Trophoblast cell (in vitro differentiated cells and primary cell): ENCODE results near the gene ZFYVE28.

Source experiments
- DNase-seq, 2 donors: peaks; one replicate each; pipeline ENCODE4 v3.0.0-alpha.2; 2016
- H2AFZ ChIP-seq: 2 replicates; pipeline ENCODE4 v1.6.1; 2013; ENCODE audit warnings: low read length, moderate library complexity, mild to moderate bottlenecking; ENCODE audit not compliant: insufficient read depth, poor library complexity
- H2AK5ac ChIP-seq: 2 replicates; pipeline ENCODE4 v1.6.1; 2013; ENCODE audit warnings: mild to moderate bottlenecking, low read length
- H2BK120ac ChIP-seq: 2 replicates; pipeline ENCODE4 v1.6.1; 2013; ENCODE audit warnings: low read length, mild to moderate bottlenecking, moderate library complexity; ENCODE audit not compliant: insufficient read depth, poor library complexity
- H2BK12ac ChIP-seq: 2 replicates; pipeline ENCODE4 v1.6.1; 2013; ENCODE audit warnings: mild to moderate bottlenecking, low read length, moderate library complexity
- H2BK5ac ChIP-seq: 2 replicates; pipeline ENCODE4 v1.6.1; 2013; ENCODE audit warnings: low read length, low read depth, moderate library complexity, mild to moderate bottlenecking; ENCODE audit not compliant: poor library complexity
- H3K14ac ChIP-seq: 2 replicates; pipeline ENCODE4 v1.6.1; 2013; ENCODE audit warnings: mild to moderate bottlenecking, low read length
- H3K18ac ChIP-seq: 2 replicates; pipeline ENCODE4 v1.6.1; 2013; ENCODE audit warnings: mild to moderate bottlenecking, low read length
- H3K23ac ChIP-seq: 2 replicates; pipeline ENCODE4 v1.6.1; 2013; ENCODE audit warnings: low read length
- H3K27ac ChIP-seq: 2 replicates; pipeline ENCODE4 v1.5.1; 2013; ENCODE audit warnings: low read depth, mild to moderate bottlenecking, inconsistent platforms, low read length, moderate library complexity
- H3K27me3 ChIP-seq: 2 replicates; pipeline ENCODE4 v1.6.1; 2013; ENCODE audit warnings: inconsistent platforms, mild to moderate bottlenecking, low read length, moderate library complexity; ENCODE audit not compliant: insufficient read depth
- H3K36me3 ChIP-seq, 2 experiments: 1 replicate in 1 of 2; 2 replicates in 1 of 2; pipeline ENCODE4 v1.6.1; 2013; ENCODE audit warnings: low read length in 2 of 2, mild to moderate bottlenecking in 2 of 2, moderate library complexity in 1 of 2; ENCODE audit not compliant: insufficient read depth in 2 of 2, control insufficient read depth in 1 of 2
- H3K4ac ChIP-seq: 2 replicates; pipeline ENCODE4 v1.6.1; 2013; ENCODE audit warnings: low read depth, mild to moderate bottlenecking, low read length, moderate library complexity
- H3K4me1 ChIP-seq, 2 experiments: 1 replicate in 1 of 2; 2 replicates in 1 of 2; pipeline ENCODE4 v1.6.1; 2013; ENCODE audit warnings: low read length in 2 of 2, mild to moderate bottlenecking in 2 of 2, moderate library complexity in 1 of 2; ENCODE audit not compliant: insufficient read depth in 2 of 2, control insufficient read depth in 1 of 2
- H3K4me2 ChIP-seq: 2 replicates; pipeline ENCODE4 v1.6.1; 2013; ENCODE audit warnings: inconsistent platforms, mild to moderate bottlenecking, low read length, moderate library complexity
- H3K4me3 ChIP-seq: 2 replicates; pipeline ENCODE4 v1.5.1; 2013; ENCODE audit warnings: mild to moderate bottlenecking, low read depth, low read length, inconsistent platforms
- H3K79me1 ChIP-seq: one replicate; pipeline ENCODE4 v1.6.1; 2013; ENCODE audit warnings: low read length
- H3K79me2 ChIP-seq: 2 replicates; pipeline ENCODE4 v1.6.1; 2013; ENCODE audit warnings: low read length, mild to moderate bottlenecking; ENCODE audit not compliant: control insufficient read depth, insufficient read depth, poor library complexity
- H3K9ac ChIP-seq: 2 replicates; pipeline ENCODE4 v1.6.1; 2013; ENCODE audit warnings: mild to moderate bottlenecking, low read length
- H3K9me3 ChIP-seq: 2 replicates; pipeline ENCODE4 v1.6.1; 2013; ENCODE audit warnings: low read depth, mild to moderate bottlenecking, control low read depth, inconsistent platforms, low read length; ENCODE audit not compliant: insufficient read depth
- H4K12ac ChIP-seq: 2 replicates; pipeline ENCODE4 v1.6.1; 2013; ENCODE audit warnings: low read depth, mild to moderate bottlenecking, low read length, moderate library complexity
- H4K8ac ChIP-seq: 2 replicates; pipeline ENCODE4 v1.6.1; 2013; ENCODE audit warnings: low read depth, mild to moderate bottlenecking, low read length, moderate library complexity
- H4K91ac ChIP-seq: one replicate; pipeline ENCODE4 v1.6.1; 2013; ENCODE audit warnings: low read depth, mild to moderate bottlenecking, low read length, moderate library complexity
- WGBS: extraction: QIAGEN DNeasy Blood & Tissue Kit; methylation state at CpG from one replicate; pipeline ENCODE4 v1.1.7; 2013; ENCODE audit warnings: missing lambda C conversion rate; ENCODE audit not compliant: insufficient read length, insufficient coverage; ENCODE audit errors: extremely low coverage; 5-methylcytosine and 5-hydroxymethylcytosine counted together

Gene ZFYVE28

DNA sequence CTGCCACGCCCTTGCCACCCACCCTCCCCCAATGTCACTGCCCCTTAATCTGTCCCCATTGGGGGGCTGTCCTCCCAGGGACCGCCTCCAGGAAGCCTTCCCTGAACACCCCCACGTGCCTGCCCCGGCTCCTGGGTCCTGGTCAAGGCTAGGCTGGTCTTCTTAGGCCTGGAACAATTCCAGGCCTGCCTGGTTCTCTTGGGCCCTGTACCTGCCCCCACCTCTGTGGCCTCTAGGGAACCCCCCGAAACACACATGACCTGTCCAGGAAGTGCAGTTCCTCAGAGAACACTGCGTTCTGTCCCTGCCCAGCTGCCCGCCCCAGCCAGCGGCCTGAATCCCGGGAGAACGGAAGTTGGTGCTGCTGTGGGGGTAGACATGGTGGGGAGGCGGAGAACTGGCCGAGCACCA, 161.7 kb downstream of the ZFYVE28 start:
- Histone ChIP-seq H3K79me1 (peaks cover 5% of the 10 kb centered on the region), H3K23ac (no peak overlapping the region), H3K9ac (no peak overlapping the region), H4K91ac (no peak overlapping the region), H2BK12ac (no peak overlapping the region), H3K27me3 (no peaks in the 10 kb centered on the region), H4K12ac (no peak overlapping the region), H3K4ac (no peak overlapping the region), H2AFZ (no peak overlapping the region), H3K14ac (no peak overlapping the region), H4K8ac (no peak overlapping the region), H2AK5ac (no peak overlapping the region), H3K36me3 (peaks cover 61 to 70% of the 10 kb centered on the region in 2 experiments), H3K4me1 (peaks cover 5 to 9% of the 10 kb centered on the region in 2 experiments), H2BK5ac (no peak overlapping the region), H3K4me3 (no peak overlapping the region), H3K79me2 (peaks cover 7% of the 10 kb centered on the region), H2BK120ac (no peak overlapping the region), H3K18ac (no peak overlapping the region), H3K9me3 (peaks cover 2% of the 10 kb centered on the region), H3K4me2 (no peak overlapping the region), H3K27ac (no peak overlapping the region)
- WGBS = no CpG with 5 or more reads among the region's 12 CpGs
- DNase-seq = no peak

DNA sequence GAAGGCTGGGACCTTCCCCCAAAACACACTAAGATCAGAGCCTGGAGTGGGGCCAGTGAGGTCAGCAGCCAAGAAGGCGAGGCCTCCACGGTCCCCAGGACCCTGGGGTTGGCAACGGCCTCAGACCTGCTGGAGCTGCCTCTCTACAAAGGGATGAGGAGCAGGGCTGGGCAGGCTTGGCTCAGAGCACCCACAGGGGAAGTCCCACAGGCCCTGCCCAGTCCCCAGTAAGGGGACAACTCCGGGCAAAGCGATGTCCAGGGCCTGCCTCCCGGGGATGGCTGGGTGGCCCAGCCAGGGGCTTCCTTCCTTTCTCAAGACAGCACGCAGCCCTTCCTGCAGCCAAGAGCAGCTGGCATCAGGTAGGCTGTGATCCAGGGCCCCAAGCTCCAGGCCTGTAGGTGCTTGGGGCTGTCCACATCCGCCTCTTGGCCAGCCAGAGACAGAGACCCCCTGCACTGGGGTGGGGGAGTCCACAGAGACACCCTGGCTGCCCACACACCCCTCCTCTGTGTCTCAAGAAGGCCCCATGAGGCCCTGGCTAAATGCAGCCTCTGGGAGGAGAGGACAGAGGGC, 162.2 kb downstream of the ZFYVE28 start:
- Histone ChIP-seq H3K79me2 (peaks cover 5% of the 10 kb centered on the region), H3K4me1 (peaks cover 5 to 9% of the 10 kb centered on the region in 2 experiments), H3K4me2 (no peak overlapping the region), H3K9ac (no peak overlapping the region), H3K14ac (no peak overlapping the region), H3K4ac (no peak overlapping the region), H4K8ac (no peak overlapping the region), H3K9me3 (peaks cover 2% of the 10 kb centered on the region), H3K27ac (no peak overlapping the region), H2AK5ac (no peak overlapping the region), H3K4me3 (no peak overlapping the region), H3K79me1 (peaks cover 3% of the 10 kb centered on the region), H2AFZ (no peak overlapping the region), H2BK12ac (no peak overlapping the region), H2BK120ac (no peak overlapping the region), H3K18ac (no peak overlapping the region), H4K12ac (no peak overlapping the region), H4K91ac (no peak overlapping the region), H2BK5ac (no peak overlapping the region), H3K36me3 (peaks cover 66 to 72% of the 10 kb centered on the region in 2 experiments), H3K27me3 (no peaks in the 10 kb centered on the region), H3K23ac (no peak overlapping the region)
- WGBS = no CpG with 5 or more reads among the region's 8 CpGs
- no peak for DNase-seq

DNA sequence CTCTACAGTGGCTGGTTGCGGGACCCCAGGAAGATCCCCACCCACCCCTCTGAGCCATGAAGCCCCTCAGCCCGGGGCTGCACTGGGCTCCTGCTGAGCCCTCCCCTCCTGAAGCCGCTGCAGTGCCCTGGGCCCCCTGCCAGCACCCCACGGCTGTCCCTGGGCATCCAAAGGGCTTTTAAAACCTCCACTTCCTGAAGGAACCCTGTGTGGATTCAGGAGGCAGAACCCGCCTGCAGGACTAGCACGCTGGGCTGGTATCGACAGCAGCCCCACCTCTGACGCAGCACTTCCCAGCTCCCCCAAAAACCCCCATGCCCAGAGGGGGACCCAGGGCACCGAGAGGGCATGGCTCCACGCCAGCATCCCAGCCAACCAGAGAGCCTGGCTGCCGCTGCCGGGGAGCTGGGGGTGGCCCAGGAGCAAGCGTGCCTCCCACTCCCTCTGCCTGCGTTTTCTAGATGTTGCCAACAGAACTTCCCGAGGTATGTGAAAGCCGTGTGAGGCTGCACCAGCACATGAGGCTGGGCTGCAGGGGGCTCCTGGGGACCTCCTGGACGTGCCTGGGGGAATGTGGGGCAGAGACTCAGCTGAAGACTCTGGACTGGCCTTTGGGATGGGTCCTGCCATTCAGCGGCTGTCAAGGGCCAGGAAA, 162.8 kb downstream of the ZFYVE28 start:
- H2BK12ac ChIP-seq = no peak overlapping the region
- no peak for DNase-seq
- H3K4me3 ChIP-seq = no peak overlapping the region
- no peak overlapping the region for H2AFZ ChIP-seq
- peaks cover 2% of the 10 kb centered on the region for H3K9me3 ChIP-seq
- H3K9ac ChIP-seq = no peak overlapping the region
- H3K4me1 ChIP-seq = peaks cover 3 to 7% of the 10 kb centered on the region in 2 experiments
- no peak overlapping the region for H2AK5ac ChIP-seq
- no peak overlapping the region for H4K12ac ChIP-seq
- H4K8ac ChIP-seq = no peak overlapping the region
- H2BK5ac ChIP-seq = no peak overlapping the region
- no peak overlapping the region for H3K27ac ChIP-seq
- no peak overlapping the region for H3K4ac ChIP-seq
- no peaks in the 10 kb centered on the region for H3K27me3 ChIP-seq
- no peak overlapping the region for H4K91ac ChIP-seq
- H2BK120ac ChIP-seq = no peak overlapping the region
- H3K23ac ChIP-seq = no peak overlapping the region
- H3K79me1 ChIP-seq = no peaks in the 10 kb centered on the region
- no peak overlapping the region for H3K4me2 ChIP-seq
- H3K18ac ChIP-seq = no peak overlapping the region
- H3K14ac ChIP-seq = no peak overlapping the region
- H3K36me3 ChIP-seq = peaks cover 72 to 78% of the 10 kb centered on the region in 2 experiments
- H3K79me2 ChIP-seq = peaks cover under 1% of the 10 kb centered on the region
- WGBS = no CpG with 5 or more reads among the region's 18 CpGs

DNA sequence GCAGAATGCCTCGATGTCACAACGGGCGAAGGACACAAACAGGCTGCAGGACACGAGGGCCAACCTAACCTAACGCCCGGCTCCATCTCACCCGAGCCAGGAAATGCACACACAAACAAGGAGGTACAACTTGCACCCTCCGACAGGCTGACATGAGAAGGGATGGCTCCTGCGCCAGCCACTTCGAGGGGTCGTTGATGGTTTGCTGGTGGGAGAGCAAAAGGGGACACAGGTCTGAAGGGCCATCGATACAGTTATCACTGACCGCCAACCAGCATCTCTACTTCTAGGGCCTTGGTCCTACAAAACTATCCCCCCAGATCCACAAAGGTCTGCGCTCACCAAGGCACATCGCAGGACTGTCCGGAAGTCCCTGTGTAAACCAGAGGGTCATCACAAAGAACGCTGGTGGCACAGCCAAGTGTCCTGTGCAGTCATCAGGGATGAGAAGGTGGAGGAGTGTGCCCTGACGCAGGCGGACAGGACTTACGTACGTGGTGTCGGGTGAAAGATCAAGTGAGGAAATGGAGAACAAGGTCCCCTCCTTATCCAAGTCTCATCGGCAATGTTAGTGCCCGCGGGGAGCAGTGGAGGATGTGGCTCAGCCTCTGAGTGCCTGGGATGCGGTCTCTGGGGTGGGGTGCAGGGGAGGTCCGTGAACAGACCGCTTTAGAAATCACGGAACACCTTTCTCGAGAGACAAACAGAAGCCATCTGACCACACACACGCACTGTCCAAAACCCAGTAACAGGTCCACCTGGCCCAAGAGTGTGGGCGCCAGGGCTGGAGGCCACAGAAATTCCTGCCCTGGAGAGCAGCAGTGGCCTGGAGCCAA, 163.6 kb downstream of the ZFYVE28 start:
- WGBS = no CpG with 5 or more reads among the region's 32 CpGs
- Histone ChIP-seq H3K27ac (no peak overlapping the region), H2AK5ac (no peak overlapping the region), H3K9ac (no peak overlapping the region), H3K79me1 (no peaks in the 10 kb centered on the region), H3K18ac (no peak overlapping the region), H2BK5ac (no peak overlapping the region), H3K23ac (no peak overlapping the region), H3K14ac (no peak overlapping the region), H3K4me2 (no peak overlapping the region), H2BK120ac (no peak overlapping the region), H3K79me2 (no peaks in the 10 kb centered on the region), H3K4ac (no peak overlapping the region), H3K27me3 (no peaks in the 10 kb centered on the region), H3K9me3 (peaks cover 2% of the 10 kb centered on the region), H4K8ac (no peak overlapping the region), H3K36me3 (peaks cover 72 to 81% of the 10 kb centered on the region in 2 experiments), H4K91ac (no peak overlapping the region), H2AFZ (no peak overlapping the region), H2BK12ac (no peak overlapping the region), H3K4me3 (no peak overlapping the region), H4K12ac (no peak overlapping the region), H3K4me1 (no peaks in the 10 kb centered on the region)
- no peak for DNase-seq
